SK-N-SH treated with all-trans-retinoic acid at 6 μM for 48 hours (cell line): ENCODE data around the gene LHCGR.

ENCODE experiments used
- ATAC-seq: fragments of 200-7000 bp; cut with Tn5 transposase; 3 replicates; pipeline ENCODE4 v1.9.1; 2020; ENCODE audit warnings: mild to moderate bottlenecking, moderate library complexity
- ARNTL ChIP-seq: fragments of 450-650 bp; formaldehyde crosslinking; IDR thresholded peaks from 2 replicates; pipeline ENCODE4 v1.5.0; 2020; ENCODE audit warnings: low read depth, mild to moderate bottlenecking, moderate library complexity, borderline replicate concordance
- BACH2 ChIP-seq: fragments of 250-450 bp; sonication (Bioruptor Pico); IDR thresholded peaks from 2 replicates; pipeline ENCODE4 v1.9.0; 2021; ENCODE audit warnings: mild to moderate bottlenecking, borderline replicate concordance
- CSDC2 ChIP-seq: fragments of 250-450 bp; sonication (Bioruptor Pico); IDR thresholded peaks from 2 replicates; pipeline ENCODE4 v1.5.0; 2020; ENCODE audit warnings: mild to moderate bottlenecking, moderate library complexity
- ESRRG ChIP-seq: fragments of 250-450 bp; sonication (Bioruptor Pico); IDR thresholded peaks from 2 replicates; pipeline ENCODE4 v1.6.1; 2021; ENCODE audit warnings: mild to moderate bottlenecking
- ISL1 ChIP-seq: fragments of 250-450 bp; sonication (Bioruptor Pico); IDR thresholded peaks from 2 replicates; pipeline ENCODE4 v2.1.2; 2022; ENCODE audit warnings: mild to moderate bottlenecking, moderate library complexity
- OSR1 ChIP-seq: fragments of 250-450 bp; sonication (Bioruptor Pico); IDR thresholded peaks from 2 replicates; pipeline ENCODE4 v1.8.0; 2022; ENCODE audit warnings: moderate library complexity, mild to moderate bottlenecking, inconsistent platforms
- RARB ChIP-seq: fragments of 250-450 bp; sonication (Bioruptor Pico); IDR thresholded peaks from 2 replicates; pipeline ENCODE4 v1.8.0; 2021; ENCODE audit warnings: mild to moderate bottlenecking, moderate library complexity
- TCF4 ChIP-seq: fragments of 250-450 bp; sonication (Bioruptor Pico); IDR thresholded peaks from 2 replicates; pipeline ENCODE4 v1.8.0; 2021; ENCODE audit warnings: mild to moderate bottlenecking, moderate library complexity, borderline replicate concordance
- TOX ChIP-seq: fragments of 250-450 bp; sonication (Bioruptor Pico); IDR thresholded peaks from 2 replicates; pipeline ENCODE4 v1.8.0; 2021; ENCODE audit warnings: mild to moderate bottlenecking, moderate library complexity, borderline replicate concordance
- ZC3H10 ChIP-seq: fragments of 250-450 bp; sonication (Bioruptor Pico); IDR thresholded peaks from 2 replicates; pipeline ENCODE4 v1.5.1; 2021; ENCODE audit warnings: mild to moderate bottlenecking, moderate library complexity
- ZFP3 ChIP-seq: fragments of 250-450 bp; sonication (Bioruptor Pico); IDR thresholded peaks from 2 replicates; pipeline ENCODE4 v1.5.0; 2020; ENCODE audit warnings: mild to moderate bottlenecking, moderate library complexity
- ZNF565 ChIP-seq: fragments of 450-650 bp; formaldehyde crosslinking; conservative IDR thresholded peaks from 2 replicates; pipeline ENCODE4 v1.5.0; 2020; ENCODE audit warnings: low read depth, mild to moderate bottlenecking, moderate library complexity
- ZNF8 ChIP-seq: fragments of 450-650 bp; formaldehyde crosslinking; IDR thresholded peaks from 2 replicates; pipeline ENCODE4 v1.5.0; 2020; ENCODE audit warnings: mild to moderate bottlenecking, moderate library complexity
- TF ChIP-seq, protein P1 (sequence below): fragments of 250-450 bp; sonication (Bioruptor Pico); IDR thresholded peaks from 2 replicates; pipeline ENCODE4 v1.5.1; 2020; ENCODE audit warnings: low read depth, mild to moderate bottlenecking, moderate library complexity
- TF ChIP-seq, protein P2 (sequence below): fragments of 250-450 bp; sonication (Bioruptor Pico); IDR thresholded peaks from 2 replicates; pipeline ENCODE4 v1.5.1; 2021; ENCODE audit warnings: mild to moderate bottlenecking, moderate library complexity
- TF ChIP-seq, protein P3 (sequence below): fragments of 250-450 bp; sonication (Bioruptor Pico); IDR thresholded peaks from 2 replicates; pipeline ENCODE4 v1.8.0; 2020; ENCODE audit warnings: mild to moderate bottlenecking, moderate library complexity, borderline replicate concordance
- TF ChIP-seq, protein P4 (sequence below): fragments of 250-450 bp; sonication (Bioruptor Pico); IDR thresholded peaks from 2 replicates; pipeline ENCODE4 v1.8.0; 2021; ENCODE audit warnings: low read depth, mild to moderate bottlenecking, moderate library complexity, borderline replicate concordance
- TF ChIP-seq, protein P5 (sequence below): fragments of 250-450 bp; sonication (Bioruptor Pico); IDR thresholded peaks from 2 replicates; pipeline ENCODE4 v1.5.0; 2020; ENCODE audit warnings: mild to moderate bottlenecking, moderate library complexity

Gene LHCGR

DNA sequence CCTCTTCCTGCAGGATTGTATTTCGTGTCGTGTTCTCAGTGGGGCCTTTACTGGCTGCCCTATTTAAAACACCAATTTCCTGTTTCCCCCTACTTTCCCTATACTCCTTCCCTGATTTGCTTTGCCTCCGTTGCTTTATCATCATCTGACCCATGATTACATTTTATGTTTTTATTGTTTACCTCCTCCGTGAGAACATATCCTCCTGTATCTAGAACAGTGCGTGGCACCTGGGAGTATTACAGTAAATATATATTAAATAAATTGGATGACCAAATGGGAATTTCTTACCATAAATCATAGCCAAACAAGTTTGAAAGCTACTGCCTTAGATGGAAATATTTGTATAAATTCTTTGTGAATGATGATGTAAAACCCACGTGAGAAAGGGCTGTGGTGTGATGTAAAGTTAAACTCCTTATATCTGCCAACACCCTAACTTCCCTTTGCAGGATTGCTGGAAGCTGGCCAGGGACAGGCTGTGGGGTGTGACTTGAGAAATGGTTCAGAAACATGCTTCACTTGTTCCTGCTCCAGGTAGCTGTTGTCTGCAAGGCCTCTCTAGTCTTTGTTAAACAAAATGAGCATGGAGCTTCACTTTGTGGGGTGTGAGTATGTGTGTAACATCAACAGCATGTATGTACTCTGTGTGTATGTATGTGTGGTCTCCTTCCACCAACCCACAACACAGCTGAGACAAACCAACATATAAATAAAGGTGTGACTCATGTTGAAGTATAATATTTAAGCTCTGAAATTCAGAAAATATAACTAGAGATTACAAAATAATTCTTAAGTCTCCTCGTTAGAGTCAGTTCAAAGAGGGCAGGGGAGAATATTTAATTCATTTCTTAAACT lies 40.3 kb downstream of the LHCGR start:
- no peak for ATAC-seq
- TF ChIP-seq, protein P1, sequence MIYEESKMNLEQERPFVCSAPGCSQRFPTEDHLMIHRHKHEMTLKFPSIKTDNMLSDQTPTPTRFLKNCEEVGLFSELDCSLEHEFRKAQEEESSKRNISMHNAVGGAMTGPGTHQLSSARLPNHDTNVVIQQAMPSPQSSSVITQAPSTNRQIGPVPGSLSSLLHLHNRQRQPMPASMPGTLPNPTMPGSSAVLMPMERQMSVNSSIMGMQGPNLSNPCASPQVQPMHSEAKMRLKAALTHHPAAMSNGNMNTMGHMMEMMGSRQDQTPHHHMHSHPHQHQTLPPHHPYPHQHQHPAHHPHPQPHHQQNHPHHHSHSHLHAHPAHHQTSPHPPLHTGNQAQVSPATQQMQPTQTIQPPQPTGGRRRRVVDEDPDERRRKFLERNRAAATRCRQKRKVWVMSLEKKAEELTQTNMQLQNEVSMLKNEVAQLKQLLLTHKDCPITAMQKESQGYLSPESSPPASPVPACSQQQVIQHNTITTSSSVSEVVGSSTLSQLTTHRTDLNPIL (CRISPR knock-in tag) = no peak
- no peak for TF ChIP-seq CSDC2
- TF ChIP-seq ZNF8 (CRISPR knock-in tag) = no peak
- no peak for TF ChIP-seq ISL1 (CRISPR knock-in tag)
- TF ChIP-seq TCF4 (CRISPR knock-in tag) = no peak
- no peak for TF ChIP-seq ZNF565 (CRISPR knock-in tag)
- no peak for TF ChIP-seq BACH2 (CRISPR knock-in tag)
- TF ChIP-seq, protein P2, sequence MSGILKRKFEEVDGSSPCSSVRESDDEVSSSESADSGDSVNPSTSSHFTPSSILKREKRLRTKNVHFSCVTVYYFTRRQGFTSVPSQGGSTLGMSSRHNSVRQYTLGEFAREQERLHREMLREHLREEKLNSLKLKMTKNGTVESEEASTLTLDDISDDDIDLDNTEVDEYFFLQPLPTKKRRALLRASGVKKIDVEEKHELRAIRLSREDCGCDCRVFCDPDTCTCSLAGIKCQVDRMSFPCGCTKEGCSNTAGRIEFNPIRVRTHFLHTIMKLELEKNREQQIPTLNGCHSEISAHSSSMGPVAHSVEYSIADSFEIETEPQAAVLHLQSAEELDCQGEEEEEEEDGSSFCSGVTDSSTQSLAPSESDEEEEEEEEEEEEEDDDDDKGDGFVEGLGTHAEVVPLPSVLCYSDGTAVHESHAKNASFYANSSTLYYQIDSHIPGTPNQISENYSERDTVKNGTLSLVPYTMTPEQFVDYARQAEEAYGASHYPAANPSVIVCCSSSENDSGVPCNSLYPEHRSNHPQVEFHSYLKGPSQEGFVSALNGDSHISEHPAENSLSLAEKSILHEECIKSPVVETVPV (CRISPR knock-in tag) = no peak

DNA sequence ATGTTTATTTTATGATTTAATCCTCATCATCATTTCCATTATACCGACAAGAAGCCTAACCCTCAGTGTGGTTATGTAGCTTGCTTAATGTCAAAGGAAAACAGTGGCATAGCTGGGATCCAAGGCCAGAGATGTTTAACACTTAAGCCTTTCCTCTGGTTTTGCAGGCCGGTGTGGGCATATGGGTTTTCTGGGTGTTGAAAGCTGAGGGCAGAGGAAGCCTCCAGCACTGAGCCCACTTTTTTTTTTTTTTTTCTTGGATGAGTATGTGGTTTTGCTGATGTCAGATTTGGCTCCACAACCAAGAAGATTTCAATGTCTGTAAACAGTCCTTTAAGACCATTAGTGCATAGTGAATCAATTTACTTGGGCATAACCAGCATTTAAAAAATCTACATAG lies 41.3 kb downstream of the LHCGR start:
- no peak for ATAC-seq
- TF ChIP-seq ESRRG (no peak), ISL1 (CRISPR knock-in tag) (no peak), OSR1 (CRISPR knock-in tag) (no peak), TCF4 (CRISPR knock-in tag) (no peak), TOX (no peak), ARNTL (CRISPR knock-in tag) (no peak), ZFP3 (no peak), ZC3H10 (no peak), ZNF8 (CRISPR knock-in tag) (no peak), RARB (no peak)
- TF ChIP-seq, protein P2 (CRISPR knock-in tag) = no peak
- TF ChIP-seq, protein P1 (CRISPR knock-in tag) = no peak
- TF ChIP-seq, protein P3, sequence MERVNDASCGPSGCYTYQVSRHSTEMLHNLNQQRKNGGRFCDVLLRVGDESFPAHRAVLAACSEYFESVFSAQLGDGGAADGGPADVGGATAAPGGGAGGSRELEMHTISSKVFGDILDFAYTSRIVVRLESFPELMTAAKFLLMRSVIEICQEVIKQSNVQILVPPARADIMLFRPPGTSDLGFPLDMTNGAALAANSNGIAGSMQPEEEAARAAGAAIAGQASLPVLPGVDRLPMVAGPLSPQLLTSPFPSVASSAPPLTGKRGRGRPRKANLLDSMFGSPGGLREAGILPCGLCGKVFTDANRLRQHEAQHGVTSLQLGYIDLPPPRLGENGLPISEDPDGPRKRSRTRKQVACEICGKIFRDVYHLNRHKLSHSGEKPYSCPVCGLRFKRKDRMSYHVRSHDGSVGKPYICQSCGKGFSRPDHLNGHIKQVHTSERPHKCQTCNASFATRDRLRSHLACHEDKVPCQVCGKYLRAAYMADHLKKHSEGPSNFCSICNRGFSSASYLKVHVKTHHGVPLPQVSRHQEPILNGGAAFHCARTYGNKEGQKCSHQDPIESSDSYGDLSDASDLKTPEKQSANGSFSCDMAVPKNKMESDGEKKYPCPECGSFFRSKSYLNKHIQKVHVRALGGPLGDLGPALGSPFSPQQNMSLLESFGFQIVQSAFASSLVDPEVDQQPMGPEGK (CRISPR knock-in tag) = no peak
- TF ChIP-seq, protein P4, sequence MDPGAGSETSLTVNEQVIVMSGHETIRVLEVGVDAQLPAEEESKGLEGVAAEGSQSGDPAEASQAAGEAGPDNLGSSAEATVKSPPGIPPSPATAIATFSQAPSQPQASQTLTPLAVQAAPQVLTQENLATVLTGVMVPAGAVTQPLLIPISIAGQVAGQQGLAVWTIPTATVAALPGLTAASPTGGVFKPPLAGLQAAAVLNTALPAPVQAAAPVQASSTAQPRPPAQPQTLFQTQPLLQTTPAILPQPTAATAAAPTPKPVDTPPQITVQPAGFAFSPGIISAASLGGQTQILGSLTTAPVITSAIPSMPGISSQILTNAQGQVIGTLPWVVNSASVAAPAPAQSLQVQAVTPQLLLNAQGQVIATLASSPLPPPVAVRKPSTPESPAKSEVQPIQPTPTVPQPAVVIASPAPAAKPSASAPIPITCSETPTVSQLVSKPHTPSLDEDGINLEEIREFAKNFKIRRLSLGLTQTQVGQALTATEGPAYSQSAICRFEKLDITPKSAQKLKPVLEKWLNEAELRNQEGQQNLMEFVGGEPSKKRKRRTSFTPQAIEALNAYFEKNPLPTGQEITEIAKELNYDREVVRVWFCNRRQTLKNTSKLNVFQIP (CRISPR knock-in tag) = no peak
- TF ChIP-seq, protein P5, sequence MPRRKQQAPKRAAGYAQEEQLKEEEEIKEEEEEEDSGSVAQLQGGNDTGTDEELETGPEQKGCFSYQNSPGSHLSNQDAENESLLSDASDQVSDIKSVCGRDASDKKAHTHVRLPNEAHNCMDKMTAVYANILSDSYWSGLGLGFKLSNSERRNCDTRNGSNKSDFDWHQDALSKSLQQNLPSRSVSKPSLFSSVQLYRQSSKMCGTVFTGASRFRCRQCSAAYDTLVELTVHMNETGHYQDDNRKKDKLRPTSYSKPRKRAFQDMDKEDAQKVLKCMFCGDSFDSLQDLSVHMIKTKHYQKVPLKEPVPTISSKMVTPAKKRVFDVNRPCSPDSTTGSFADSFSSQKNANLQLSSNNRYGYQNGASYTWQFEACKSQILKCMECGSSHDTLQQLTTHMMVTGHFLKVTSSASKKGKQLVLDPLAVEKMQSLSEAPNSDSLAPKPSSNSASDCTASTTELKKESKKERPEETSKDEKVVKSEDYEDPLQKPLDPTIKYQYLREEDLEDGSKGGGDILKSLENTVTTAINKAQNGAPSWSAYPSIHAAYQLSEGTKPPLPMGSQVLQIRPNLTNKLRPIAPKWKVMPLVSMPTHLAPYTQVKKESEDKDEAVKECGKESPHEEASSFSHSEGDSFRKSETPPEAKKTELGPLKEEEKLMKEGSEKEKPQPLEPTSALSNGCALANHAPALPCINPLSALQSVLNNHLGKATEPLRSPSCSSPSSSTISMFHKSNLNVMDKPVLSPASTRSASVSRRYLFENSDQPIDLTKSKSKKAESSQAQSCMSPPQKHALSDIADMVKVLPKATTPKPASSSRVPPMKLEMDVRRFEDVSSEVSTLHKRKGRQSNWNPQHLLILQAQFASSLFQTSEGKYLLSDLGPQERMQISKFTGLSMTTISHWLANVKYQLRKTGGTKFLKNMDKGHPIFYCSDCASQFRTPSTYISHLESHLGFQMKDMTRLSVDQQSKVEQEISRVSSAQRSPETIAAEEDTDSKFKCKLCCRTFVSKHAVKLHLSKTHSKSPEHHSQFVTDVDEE (CRISPR knock-in tag) = no peak
